GM10266 (cell line): Measurements from ENCODE around the gene MAPK8.
"Not testable (repeated sequence)": the region's sequence is repeated elsewhere in the genome, so short reads cannot be mapped to it uniquely, and the experiment has no call there.

Source experiments
- DNase-seq: peaks from one replicate; pipeline ENCODE4 v3.0.0; 2012; ENCODE audit errors: extremely low spot score
- CTCF ChIP-seq: IDR thresholded peaks from 2 replicates; pipeline ENCODE4 v1.5.1; 2012; ENCODE audit warnings: mild to moderate bottlenecking, low read depth; ENCODE audit not compliant: control insufficient read depth, insufficient read depth; ENCODE audit errors: missing control alignments

Gene MAPK8

GRCh38 chr10:48332871-48333216 is 26.4 kb downstream of the MAPK8 start:
- TF ChIP-seq CTCF: no peak
- DNase-seq: no peak

GRCh38 chr10:48333856-48334255 is 27.4 kb downstream of the MAPK8 start:
- DNase-seq: no peak

GRCh38 chr10:48335788-48336187 is 29.3 kb downstream of the MAPK8 start:
- no peak for DNase-seq
- TF ChIP-seq CTCF: no peak

More at GRCh38 chr10:48333856-48334255, 27.4 kb downstream of the MAPK8 start:
- TF ChIP-seq CTCF: no peak

GRCh38 chr10:48336978-48337599 is 30.6 kb downstream of the MAPK8 start:
- peak; percentile 7 for DNase-seq
- TF ChIP-seq CTCF: no peak

- DNase-seq: no peak
- no peak for TF ChIP-seq CTCF
Observed at GRCh38 chr10:48340734-48341133, 34.3 kb downstream of the MAPK8 start.

GRCh38 chr10:48343106-48343505 is 36.6 kb downstream of the MAPK8 start:
- TF ChIP-seq CTCF: no peak
- DNase-seq: no peak

GRCh38 chr10:48343921-48344598 is 37.6 kb downstream of the MAPK8 start:
- no peak for TF ChIP-seq CTCF

GRCh38 chr10:48346248-48346647 is 39.8 kb downstream of the MAPK8 start:
- not testable (repeated sequence) for DNase-seq

More at GRCh38 chr10:48343921-48344598, 37.6 kb downstream of the MAPK8 start:
- no peak for DNase-seq

GRCh38 chr10:48347539-48347938 is 41.1 kb downstream of the MAPK8 start:
- DNase-seq: not testable (repeated sequence)

GRCh38 chr10:48347943-48348342 is 41.5 kb downstream of the MAPK8 start:
- not testable (repeated sequence) for DNase-seq
